ENCODE results near the gene KLHL29.

DNA sequence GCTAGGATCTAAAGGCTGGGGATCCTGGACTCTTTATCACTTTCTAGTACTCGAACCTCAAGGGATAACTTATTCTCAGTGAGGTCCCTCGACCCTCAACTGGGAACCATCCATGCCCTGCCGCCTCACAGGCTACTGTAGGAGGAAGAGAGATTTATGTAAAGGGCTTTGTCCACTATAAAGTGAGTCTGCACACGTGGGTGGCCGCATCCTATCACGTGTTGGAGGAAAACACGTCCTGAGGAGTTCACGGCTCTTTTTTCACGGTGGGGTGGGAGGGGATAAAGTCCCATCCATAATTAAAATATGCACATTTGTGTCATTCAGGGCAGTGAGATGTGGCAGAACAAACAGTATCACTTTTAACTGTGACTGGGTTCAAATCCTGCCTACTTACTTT, 176.6 kb downstream of the KLHL29 start:
- TF ChIP-seq, protein P1, sequence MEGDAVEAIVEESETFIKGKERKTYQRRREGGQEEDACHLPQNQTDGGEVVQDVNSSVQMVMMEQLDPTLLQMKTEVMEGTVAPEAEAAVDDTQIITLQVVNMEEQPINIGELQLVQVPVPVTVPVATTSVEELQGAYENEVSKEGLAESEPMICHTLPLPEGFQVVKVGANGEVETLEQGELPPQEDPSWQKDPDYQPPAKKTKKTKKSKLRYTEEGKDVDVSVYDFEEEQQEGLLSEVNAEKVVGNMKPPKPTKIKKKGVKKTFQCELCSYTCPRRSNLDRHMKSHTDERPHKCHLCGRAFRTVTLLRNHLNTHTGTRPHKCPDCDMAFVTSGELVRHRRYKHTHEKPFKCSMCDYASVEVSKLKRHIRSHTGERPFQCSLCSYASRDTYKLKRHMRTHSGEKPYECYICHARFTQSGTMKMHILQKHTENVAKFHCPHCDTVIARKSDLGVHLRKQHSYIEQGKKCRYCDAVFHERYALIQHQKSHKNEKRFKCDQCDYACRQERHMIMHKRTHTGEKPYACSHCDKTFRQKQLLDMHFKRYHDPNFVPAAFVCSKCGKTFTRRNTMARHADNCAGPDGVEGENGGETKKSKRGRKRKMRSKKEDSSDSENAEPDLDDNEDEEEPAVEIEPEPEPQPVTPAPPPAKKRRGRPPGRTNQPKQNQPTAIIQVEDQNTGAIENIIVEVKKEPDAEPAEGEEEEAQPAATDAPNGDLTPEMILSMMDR (IDR thresholded peaks at IDR 0.05; ENCODE audit: low read depth, low read length, poor library complexity, severe bottlenecking), result no peak
- no peak for TF ChIP-seq EZH2phosphoT487 (IDR thresholded peaks at IDR 0.05; ENCODE audit: borderline replicate concordance, low read length)
